ENCODE data around the gene LRCH1.

The LRCH1 gene

GRCh38 chr13:46535825-46536224 lies 17.1 kb upstream of the LRCH1 start:
- DNase-seq = no peak

GRCh38 chr13:46536341-46536740 lies 16.6 kb upstream of the LRCH1 start:
- DNase-seq = no peak

- DNase-seq = peak; percentile 90
Measured at GRCh38 chr13:46539231-46539630, 13.7 kb upstream of the LRCH1 start.

GRCh38 chr13:46541210-46541609 lies 11.8 kb upstream of the LRCH1 start:
- no peak for DNase-seq

GRCh38 chr13:46542833-46543232 lies 10.1 kb upstream of the LRCH1 start:
- DNase-seq = no peak

- no peak for DNase-seq
Measured at GRCh38 chr13:46543287-46543686, 9.7 kb upstream of the LRCH1 start.

- DNase-seq = no peak
Measured at GRCh38 chr13:46544208-46544607, 8.8 kb upstream of the LRCH1 start.

- DNase-seq = peak; percentile 14
Measured at GRCh38 chr13:46544811-46545210, 8.2 kb upstream of the LRCH1 start.

GRCh38 chr13:46546084-46546768 lies 6.7 kb upstream of the LRCH1 start:
- peak; percentile 29 for DNase-seq

- DNase-seq = no peak
Measured at GRCh38 chr13:46550822-46551221, 2.1 kb upstream of the LRCH1 start.

- peak; percentile 83 for DNase-seq
Measured at GRCh38 chr13:46551410-46552302, 1.3 kb upstream of the LRCH1 start.

- no peak for DNase-seq
Measured at GRCh38 chr13:46552303-46552682, 677 bp upstream of the LRCH1 start.

GRCh38 chr13:46553521-46553885 lies 533 bp downstream of the LRCH1 start:
- no peak for DNase-seq

GRCh38 chr13:46553886-46554858 lies 1.2 kb downstream of the LRCH1 start:
- peak; percentile 66 for DNase-seq

GRCh38 chr13:46554951-46555350 lies 2.0 kb downstream of the LRCH1 start:
- no peak for DNase-seq

- peak; percentile 90 for DNase-seq
Measured at GRCh38 chr13:46555722-46556417, 2.9 kb downstream of the LRCH1 start.

- no peak for DNase-seq
Measured at GRCh38 chr13:46556418-46556779, 3.4 kb downstream of the LRCH1 start.

- no peak for DNase-seq
Measured at GRCh38 chr13:46559272-46559805, 6.4 kb downstream of the LRCH1 start.

- no peak for DNase-seq
Measured at GRCh38 chr13:46560778-46561177, 7.8 kb downstream of the LRCH1 start.

- no peak for DNase-seq
Measured at GRCh38 chr13:46561286-46561685, 8.3 kb downstream of the LRCH1 start.

- no peak for DNase-seq
Measured at GRCh38 chr13:46561691-46562090, 8.7 kb downstream of the LRCH1 start.

GRCh38 chr13:46562152-46562551 lies 9.2 kb downstream of the LRCH1 start:
- DNase-seq = no peak

All from NCI-H526 treated with DMSO at 0.1 percent for 48 hours (cell line).